HFFc6 (cell line): ENCODE measurements around the gene ARPIN. TPM values are rescaled to one million over a fixed set of nuclear protein-coding genes. Genes with fewer than 3 reads are reported as not detected.
"Not testable (repeated sequence)": the region's sequence is repeated elsewhere in the genome, so short reads cannot be mapped to it uniquely, and the experiment has no call there.

Experiments
- DNase-seq: peaks from one replicate; pipeline ENCODE4 v3.0.0-alpha.2; 2018
- H3K27ac Mint-ChIP-seq: 2 replicates; pipeline ENCODE4 v1.8.0; 2020; ENCODE audit warnings: mild to moderate bottlenecking, mixed read lengths
- H3K27me3 Mint-ChIP-seq: 2 replicates; pipeline ENCODE4 v1.8.0; 2021; ENCODE audit warnings: mild to moderate bottlenecking, moderate library complexity, mixed read lengths; ENCODE audit not compliant: insufficient read depth
- H3K36me3 Mint-ChIP-seq: 2 replicates; pipeline ENCODE4 v1.8.0; 2021; ENCODE audit warnings: low read depth, mixed read lengths
- H3K4me1 Mint-ChIP-seq: 2 replicates; pipeline ENCODE4 v1.8.0; 2020; ENCODE audit warnings: low read depth, mixed read lengths
- H3K4me3 Mint-ChIP-seq: 2 replicates; pipeline ENCODE4 v1.8.0; 2020; ENCODE audit warnings: mild to moderate bottlenecking, moderate library complexity, mixed read lengths
- H3K9me3 Mint-ChIP-seq: 2 replicates; pipeline ENCODE4 v1.8.0; 2020; ENCODE audit warnings: mild to moderate bottlenecking, mixed read lengths
- CTCF ChIP-seq: fragments of 200-600 bp; sonication (generic); IDR thresholded peaks from 2 replicates; pipeline ENCODE4 v1.5.0; 2021; ENCODE audit warnings: antibody characterized with exemption, mild to moderate bottlenecking
- total RNA-seq, 6 experiments: library from RNA; stranded (reverse); fragmentation: NEBNext Ultra II Directional; extraction: Animal tissue kit (Norgen Biotek cat#: 25700); gene quantifications; 2 replicates in 1 of 6; 3 replicates in 5 of 6; pipeline ENCODE4 v1.2.3, GENCODE V29; 2021

The ARPIN gene
- total RNA-seq, 6 experiments from 2014 or later = 5.8 to 11.8 (median 10.9) TPM

- H3K9me3 Mint-ChIP-seq = no peaks in the 10 kb centered on the region
- H3K27ac Mint-ChIP-seq = no peak overlapping the region
- H3K4me1 Mint-ChIP-seq = no peaks in the 10 kb centered on the region
- DNase-seq = no peak
- peaks cover 2% of the 10 kb centered on the region; the same call in 1 of the 2 replicates for H3K27me3 Mint-ChIP-seq
- no peak overlapping the region for H3K4me3 Mint-ChIP-seq
- TF ChIP-seq CTCF = no peak
- 0 out of 2 replicates have a peak, but pooled peaks cover 4% of the 10 kb centered on the region for H3K36me3 Mint-ChIP-seq
Measured at GRCh38 chr15:89858661-89859458, 53.9 kb downstream of the ARPIN start.

GRCh38 chr15:89857673-89858072, 55.1 kb downstream of the ARPIN start:
- no peak for TF ChIP-seq CTCF
- no peak for DNase-seq
- no peak overlapping the region for H3K27ac Mint-ChIP-seq
- peaks cover 5% of the 10 kb centered on the region for H3K4me1 Mint-ChIP-seq
- no peak overlapping the region for H3K4me3 Mint-ChIP-seq
- H3K36me3 Mint-ChIP-seq = 0 out of 2 replicates have a peak, but pooled peaks cover 5% of the 10 kb centered on the region
- H3K9me3 Mint-ChIP-seq = no peaks in the 10 kb centered on the region
- H3K27me3 Mint-ChIP-seq = peaks cover 2% of the 10 kb centered on the region; the same call in 1 of the 2 replicates

- Mint-ChIP-seq H3K9me3 (no peaks in the 10 kb centered on the region), H3K4me3 (no peak overlapping the region), H3K27ac (no peak overlapping the region; the same call in 1 of the 2 replicates), H3K36me3 (peaks cover 16% of the 10 kb centered on the region), H3K27me3 (peaks cover 2% of the 10 kb centered on the region; the same call in 1 of the 2 replicates), H3K4me1 (peaks cover 22% of the 10 kb centered on the region)
- no peak for TF ChIP-seq CTCF
- no peak for DNase-seq
Measured at GRCh38 chr15:89855948-89856347, 56.8 kb downstream of the ARPIN start.

GRCh38 chr15:89854863-89855262, 57.9 kb downstream of the ARPIN start:
- H3K4me1 Mint-ChIP-seq = peaks cover 33% of the 10 kb centered on the region
- H3K9me3 Mint-ChIP-seq, DNase-seq, H3K27me3 Mint-ChIP-seq, H3K4me3 Mint-ChIP-seq, H3K27ac Mint-ChIP-seq: not testable (repeated sequence)
- H3K36me3 Mint-ChIP-seq = peaks cover 22% of the 10 kb centered on the region

GRCh38 chr15:89852342-89852995, 60.3 kb downstream of the ARPIN start:
- Mint-ChIP-seq H3K36me3 (peaks cover 35% of the 10 kb centered on the region), H3K27ac (peak overlapping the region; percentile 27), H3K27me3 (peaks cover 2% of the 10 kb centered on the region; the same call in 1 of the 2 replicates), H3K9me3 (no peaks in the 10 kb centered on the region), H3K4me1 (peaks cover 56% of the 10 kb centered on the region), H3K4me3 (no peak overlapping the region)
- no peak for DNase-seq
- no peak for TF ChIP-seq CTCF
